Testis (tissue), 3 donors: ENCODE results near the gene ALOX12. TPM values are rescaled to one million over a fixed set of nuclear protein-coding genes. Genes with fewer than 3 reads are reported as not detected.

Experiments
- DNase-seq: peaks from one replicate; pipeline ENCODE4 v3.0.0-alpha.2; 2019
- H3K27ac ChIP-seq, 2 donors: fragments of 200-600 bp; sonication (generic); one replicate each; pipeline ENCODE4 v1.5.1; 2019
- H3K27me3 ChIP-seq: fragments of 200-600 bp; sonication (generic); one replicate; pipeline ENCODE4 v1.5.1; 2019
- H3K36me3 ChIP-seq: fragments of 200-600 bp; sonication (generic); one replicate; pipeline ENCODE4 v1.5.1; 2017; ENCODE audit warnings: low read depth; ENCODE audit errors: missing control alignments
- H3K4me1 ChIP-seq: fragments of 200-600 bp; sonication (generic); one replicate; pipeline ENCODE4 v1.5.1; 2019
- H3K4me3 ChIP-seq, 2 donors: fragments of 200-600 bp; sonication (generic); one replicate each; pipeline ENCODE4 v1.5.1; 2017 to 2019
- H3K9me3 ChIP-seq: fragments of 200-600 bp; sonication (generic); one replicate; pipeline ENCODE4 v1.5.1; 2017
- POLR2A ChIP-seq: fragments of 450-650 bp; IDR thresholded peaks from one replicate; pipeline ENCODE4 v1.6.1; 2017; ENCODE audit warnings: antibody characterized with exemption, mild to moderate bottlenecking, moderate library complexity
- WGBS, 2 donors: methylation state at CpG; one replicate each; pipeline ENCODE4 v1.1.5; 2018; 5-methylcytosine and 5-hydroxymethylcytosine counted together
- intact Hi-C: fragments of 100-400 bp; cut with DNase I; formaldehyde crosslinking; loops from one replicate; pipeline ENCODE4 v1.15.1; 2023; ENCODE audit warnings: low total_unique reads
- polyA plus RNA-seq: library from polyadenylated mRNA; stranded (reverse); fragments of 350-450 nt; fragmentation: Illumina TruSeq; extraction: RNeasy Lipid Tissue Mini Kit (QIAGEN cat#74804); gene quantifications from one replicate; pipeline ENCODE4 v1.2.3, GENCODE V29; 2014; ENCODE audit warnings: low read depth, low replicate concordance; ENCODE audit not compliant: insufficient read depth
- total RNA-seq, 2 donors: library from RNA; depleted of rRNA; stranded (reverse); fragments of >200 nt; gene quantifications; one replicate each; pipeline ENCODE4 v1.2.3, GENCODE V29; 2016
- TF ChIP-seq, protein P1 (sequence below), 3 experiments: fragments of 450-650 bp in 2 of 3; fragments of 200-600 bp in 1 of 3; sonication (generic) in 1 of 3; IDR thresholded peaks; one replicate each; pipeline ENCODE4 v1.5.1; 2016 to 2019; ENCODE audit warnings: antibody characterized with exemption in 3 of 3, mild to moderate bottlenecking in 2 of 3, moderate library complexity in 1 of 3

Gene ALOX12
- total and polyA plus RNA-seq, 3 donors from 2014 or later, result 0.24 to 0.50 (median 0.25) TPM

GRCh38 chr17:7016418-7016817 is 20.6 kb downstream of the ALOX12 start:
- no peak for DNase-seq
- intact Hi-C loops, result no loop called here
- 53 to 75% methylated on average over 3 of the region's 3 CpGs for WGBS, 2 donors
- Histone ChIP-seq H3K9me3 (no peaks in the 10 kb centered on the region), H3K36me3 (no peaks in the 10 kb centered on the region), H3K27me3 (no peaks in the 10 kb centered on the region), H3K4me1 (peaks cover 32% of the 10 kb centered on the region), H3K27ac (peak overlapping the region; percentile 93 to 95), H3K4me3 (no peak overlapping the region)
- TF ChIP-seq POLR2A, result no peak
- TF ChIP-seq, protein P1, sequence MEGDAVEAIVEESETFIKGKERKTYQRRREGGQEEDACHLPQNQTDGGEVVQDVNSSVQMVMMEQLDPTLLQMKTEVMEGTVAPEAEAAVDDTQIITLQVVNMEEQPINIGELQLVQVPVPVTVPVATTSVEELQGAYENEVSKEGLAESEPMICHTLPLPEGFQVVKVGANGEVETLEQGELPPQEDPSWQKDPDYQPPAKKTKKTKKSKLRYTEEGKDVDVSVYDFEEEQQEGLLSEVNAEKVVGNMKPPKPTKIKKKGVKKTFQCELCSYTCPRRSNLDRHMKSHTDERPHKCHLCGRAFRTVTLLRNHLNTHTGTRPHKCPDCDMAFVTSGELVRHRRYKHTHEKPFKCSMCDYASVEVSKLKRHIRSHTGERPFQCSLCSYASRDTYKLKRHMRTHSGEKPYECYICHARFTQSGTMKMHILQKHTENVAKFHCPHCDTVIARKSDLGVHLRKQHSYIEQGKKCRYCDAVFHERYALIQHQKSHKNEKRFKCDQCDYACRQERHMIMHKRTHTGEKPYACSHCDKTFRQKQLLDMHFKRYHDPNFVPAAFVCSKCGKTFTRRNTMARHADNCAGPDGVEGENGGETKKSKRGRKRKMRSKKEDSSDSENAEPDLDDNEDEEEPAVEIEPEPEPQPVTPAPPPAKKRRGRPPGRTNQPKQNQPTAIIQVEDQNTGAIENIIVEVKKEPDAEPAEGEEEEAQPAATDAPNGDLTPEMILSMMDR (IDR thresholded peaks at IDR 0.05), result no peak

DNA sequence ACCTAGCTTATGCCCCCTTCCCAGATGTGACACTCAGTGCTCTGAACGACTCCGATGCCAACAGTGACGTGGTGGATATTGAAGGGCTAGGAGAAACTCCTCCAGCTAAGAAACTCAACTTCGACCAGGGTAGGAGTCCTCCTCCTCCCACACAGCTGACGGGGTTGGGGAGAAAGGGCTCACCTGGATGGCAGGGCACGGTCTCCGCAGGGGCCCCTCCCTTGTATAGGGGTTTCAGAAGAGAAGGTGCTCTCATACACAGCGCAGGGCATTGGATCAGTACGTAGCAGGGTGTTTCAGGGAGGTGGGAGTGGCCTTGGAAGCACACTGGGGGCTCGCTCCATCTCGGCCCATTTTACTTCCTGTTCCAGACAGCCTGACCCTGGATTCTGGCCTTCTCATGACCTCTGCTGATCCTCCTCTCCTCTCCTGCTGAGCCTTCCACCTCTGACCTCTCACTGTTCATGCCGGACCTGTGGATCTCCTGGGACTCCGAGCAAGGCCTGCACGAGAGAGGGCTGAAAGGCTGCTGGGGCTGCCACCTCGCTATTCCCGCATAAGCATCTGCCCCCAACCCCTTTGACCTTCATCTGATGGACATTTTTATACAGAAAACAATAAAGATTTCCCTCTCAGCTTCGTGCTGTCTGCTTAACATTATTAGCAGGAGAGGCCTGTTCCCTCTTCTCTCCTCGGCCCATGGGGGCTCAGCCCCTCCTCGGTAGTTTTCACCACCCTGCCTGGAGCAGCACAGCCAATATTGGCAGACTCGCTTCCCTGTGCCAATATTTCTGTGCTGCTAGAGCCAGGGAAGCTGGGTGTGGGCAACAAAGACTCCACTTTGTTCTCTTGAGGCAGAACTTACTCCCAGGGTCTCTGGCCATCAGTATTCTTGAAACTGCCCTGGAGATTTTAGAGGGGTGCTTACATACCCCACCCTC is 21.3 kb downstream of the ALOX12 start:
- DNase-seq, result no peak
- Histone ChIP-seq H3K27ac (peak overlapping the region; percentile 93 to 95), H3K4me1 (peaks cover 34% of the 10 kb centered on the region), H3K9me3 (no peaks in the 10 kb centered on the region), H3K27me3 (no peaks in the 10 kb centered on the region), H3K4me3 (no peak overlapping the region), H3K36me3 (no peaks in the 10 kb centered on the region)
- WGBS, 2 donors, result 59 to 62% methylated on average over 17 to 20 of the region's 20 CpGs
- intact Hi-C loops, result no loop called here
- TF ChIP-seq POLR2A, result no peak
- TF ChIP-seq, protein P1 (IDR thresholded peaks at IDR 0.05), result no peak

GRCh38 chr17:7017827-7018200 is 22.0 kb downstream of the ALOX12 start:
- Histone ChIP-seq H3K27me3 (no peaks in the 10 kb centered on the region), H3K36me3 (no peaks in the 10 kb centered on the region), H3K4me3 (peak overlapping the region; percentile 41 to 74), H3K4me1 (peaks cover 34% of the 10 kb centered on the region), H3K9me3 (no peaks in the 10 kb centered on the region), H3K27ac (peak overlapping the region; percentile 93 to 95)
- WGBS, 2 donors, result 54 to 57% methylated on average over 7 to 12 of the region's 12 CpGs
- intact Hi-C loops, result no loop called here
- no peak for TF ChIP-seq POLR2A
- TF ChIP-seq, protein P1 (IDR thresholded peaks at IDR 0.05), result no peak
- no peak for DNase-seq

DNA sequence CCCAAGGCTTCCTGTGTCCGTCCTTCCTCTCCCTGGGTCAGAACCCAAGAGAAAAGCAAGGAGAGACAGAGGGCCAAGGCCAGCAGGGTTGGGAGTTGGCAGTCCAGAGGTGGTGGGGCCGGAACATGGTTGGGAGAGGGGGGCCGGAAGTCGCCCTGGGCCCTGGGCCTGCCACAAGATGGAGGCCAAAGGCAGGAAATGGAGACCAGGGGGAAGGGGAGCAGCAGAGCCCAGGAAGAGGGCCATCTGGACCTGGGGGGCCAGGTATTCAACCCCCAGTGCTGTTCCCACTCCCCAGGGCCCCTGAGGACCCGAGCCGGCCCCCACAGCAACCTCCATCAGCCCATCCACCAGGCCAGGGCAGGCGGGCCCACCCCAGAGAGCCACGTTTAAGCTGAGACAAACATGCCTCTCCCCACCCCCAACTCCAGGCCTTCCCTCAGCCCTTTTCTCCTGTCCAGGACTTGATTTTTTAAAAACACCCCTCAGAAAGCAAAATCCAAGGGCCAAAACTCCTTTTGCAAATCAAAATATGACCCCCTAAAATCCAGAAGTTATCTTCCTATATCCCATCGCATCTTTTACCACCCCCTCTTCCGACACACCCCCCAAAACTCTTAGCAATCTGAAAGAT is 22.6 kb downstream of the ALOX12 start:
- WGBS, 2 donors, result 43 to 49% methylated on average over 7 to 10 of the region's 10 CpGs
- peak; percentile 40 for TF ChIP-seq POLR2A
- TF ChIP-seq, protein P1 (IDR thresholded peaks at IDR 0.05), result no peak
- Histone ChIP-seq H3K27me3 (no peaks in the 10 kb centered on the region), H3K36me3 (no peaks in the 10 kb centered on the region), H3K27ac (peak overlapping the region; percentile 93 to 95), H3K9me3 (no peaks in the 10 kb centered on the region), H3K4me1 (peaks cover 34% of the 10 kb centered on the region), H3K4me3 (peak overlapping the region; percentile 41 to 74)
- peak; percentile 85 for DNase-seq
- intact Hi-C loops, result no loop called here
